Measurements from ENCODE around the gene KAT6B.

The KAT6B gene

GRCh38 chr10:74977913-74978847 lies 151.8 kb downstream of the KAT6B start:
- no peak for DNase-seq (ENCODE audit: low read depth)
- H3K4me3 ChIP-seq (ENCODE audit: low read depth, low read length) = no peak overlapping the region
- no peak for TF ChIP-seq CTCF (conservative IDR thresholded peaks at IDR 0.05; ENCODE audit: low read depth, low read length)

- H3K4me3 ChIP-seq (ENCODE audit: low read depth, low read length) = no peak overlapping the region
- no peak for DNase-seq (ENCODE audit: low read depth)
- TF ChIP-seq CTCF (conservative IDR thresholded peaks at IDR 0.05; ENCODE audit: low read depth, low read length) = no peak
These were observed 155.6 kb downstream of the KAT6B start for GRCh38 chr10:74981831-74982633.

GRCh38 chr10:74982634-74982982 lies 156.2 kb downstream of the KAT6B start:
- H3K4me3 ChIP-seq (ENCODE audit: low read depth, low read length) = no peak overlapping the region
- DNase-seq (ENCODE audit: low read depth) = no peak
- TF ChIP-seq CTCF (conservative IDR thresholded peaks at IDR 0.05; ENCODE audit: low read depth, low read length) = no peak

- no peak for DNase-seq (ENCODE audit: low read depth)
- no peak for TF ChIP-seq CTCF (conservative IDR thresholded peaks at IDR 0.05; ENCODE audit: low read depth, low read length)
- no peak overlapping the region for H3K4me3 ChIP-seq (ENCODE audit: low read depth, low read length)
These were observed 157.0 kb downstream of the KAT6B start for GRCh38 chr10:74983383-74983782.

DNA sequence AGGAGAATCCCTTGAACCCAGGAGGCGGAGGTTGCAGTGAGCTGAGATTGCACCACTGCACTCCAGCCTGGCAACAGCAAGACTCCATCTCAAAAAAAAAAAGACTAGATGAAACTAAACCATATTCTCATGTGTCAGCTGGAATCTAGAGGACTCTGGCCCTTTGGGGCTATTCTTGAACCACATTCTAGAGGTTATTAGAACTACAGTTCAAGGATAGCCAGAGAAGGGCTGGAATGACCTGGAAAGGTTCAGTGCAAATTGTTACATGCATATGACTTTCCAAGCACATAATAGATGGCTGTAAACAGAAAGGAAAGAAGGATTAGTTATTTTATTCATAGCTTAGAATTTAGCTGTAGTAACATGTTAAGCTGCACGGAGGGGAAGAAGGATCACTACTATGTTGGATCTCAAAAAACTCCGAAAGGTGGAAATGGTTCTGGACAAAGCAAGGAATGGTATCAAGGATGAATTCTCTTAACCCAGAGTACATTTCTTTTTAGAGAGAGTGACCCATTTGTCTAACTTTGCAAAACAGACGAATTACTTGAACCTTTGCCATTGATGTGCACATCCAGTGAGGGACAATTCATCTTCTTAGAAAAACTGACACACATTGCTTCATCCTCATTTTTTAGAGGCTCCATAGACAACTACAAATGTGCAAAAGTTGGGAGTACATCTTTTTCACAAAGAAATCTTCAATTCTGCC lies 161.1 kb downstream of the KAT6B start:
- no peak for DNase-seq (ENCODE audit: low read depth)
- TF ChIP-seq CTCF (conservative IDR thresholded peaks at IDR 0.05; ENCODE audit: low read depth, low read length) = no peak
- H3K4me3 ChIP-seq (ENCODE audit: low read depth, low read length) = no peak overlapping the region

- no peak for DNase-seq (ENCODE audit: low read depth)
- no peak for TF ChIP-seq CTCF (conservative IDR thresholded peaks at IDR 0.05; ENCODE audit: low read depth, low read length)
- H3K4me3 ChIP-seq (ENCODE audit: low read depth, low read length) = no peak overlapping the region
These were observed 161.8 kb downstream of the KAT6B start for GRCh38 chr10:74988054-74988775.

Data from choroid plexus epithelial cell (primary cell).